IPS-NIHi11 (cell line): Measurements from ENCODE around the gene CMPK2.
A peak's percentile ranks its signal among the peaks of the same experiment; 100 is the strongest.

Experiments used
- DNase-seq: peaks from one replicate; pipeline ENCODE4 v3.0.0; 2012; ENCODE audit warnings: mixed read lengths, low spot score

Gene CMPK2

DNA sequence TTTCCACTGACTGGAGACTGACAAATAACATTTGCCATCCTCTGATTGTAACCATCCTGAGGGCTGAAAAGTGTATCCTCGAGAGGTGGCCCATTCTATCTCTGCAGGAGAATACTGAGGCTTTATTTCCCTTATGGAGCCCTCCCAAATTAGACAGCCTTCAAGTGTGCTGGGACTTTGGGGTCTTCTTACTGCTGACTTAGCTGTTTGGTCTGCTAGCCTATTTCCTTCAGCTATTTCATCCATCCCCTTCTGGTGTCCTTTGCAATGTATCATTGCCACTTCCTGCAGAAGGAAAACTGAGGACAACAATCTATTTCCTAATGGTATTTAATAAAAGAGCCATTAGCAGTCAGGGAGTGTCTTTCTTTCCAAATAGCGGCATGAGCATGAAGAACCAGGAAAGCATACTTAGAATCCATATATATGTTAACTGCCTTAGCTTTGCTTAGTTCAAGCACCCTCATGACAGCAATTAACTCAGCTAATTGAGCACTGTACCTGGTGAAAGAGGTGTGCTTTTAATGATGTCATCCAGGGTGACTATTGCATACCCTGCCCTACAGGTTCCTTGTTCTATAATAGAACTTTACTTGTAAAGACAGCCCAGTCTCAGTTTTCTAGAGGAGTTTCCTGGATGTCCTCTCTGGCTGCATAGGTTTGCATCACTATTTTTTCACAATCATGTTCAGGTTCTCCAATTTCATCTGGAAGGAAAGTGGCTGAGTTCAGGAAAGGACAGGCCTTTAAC, 24.0 kb downstream of the CMPK2 start:
- no peak for DNase-seq

DNA sequence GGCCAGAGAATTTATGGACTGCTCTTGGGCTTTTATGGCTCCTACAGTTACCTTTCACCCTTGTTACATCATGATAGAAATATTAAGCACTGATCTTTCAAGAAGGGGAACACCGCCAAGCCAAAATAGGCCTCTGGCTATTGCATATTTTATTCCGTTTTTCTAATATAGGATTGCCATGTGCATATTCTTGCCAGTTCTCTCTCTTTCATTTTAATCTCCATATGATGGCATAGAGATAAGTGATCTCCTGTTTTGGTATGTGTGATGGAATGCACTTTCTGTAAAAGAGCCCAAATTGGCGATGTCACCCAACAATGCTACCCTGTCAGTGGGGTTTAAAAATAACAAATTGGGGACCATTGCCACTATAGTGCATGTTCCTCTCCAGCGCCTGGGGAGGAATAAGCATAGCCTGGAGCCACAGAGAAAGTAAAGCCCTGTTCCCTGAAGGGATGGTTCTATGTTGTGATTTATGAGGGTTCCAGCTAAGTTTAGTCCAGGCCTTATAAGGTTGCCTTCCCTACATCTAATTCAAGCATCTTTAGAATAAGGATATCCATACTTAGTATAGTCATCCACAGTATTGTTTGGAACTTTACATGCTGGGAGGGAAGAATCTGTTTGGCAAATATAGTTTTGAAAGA, 26.9 kb downstream of the CMPK2 start:
- no peak for DNase-seq

DNA sequence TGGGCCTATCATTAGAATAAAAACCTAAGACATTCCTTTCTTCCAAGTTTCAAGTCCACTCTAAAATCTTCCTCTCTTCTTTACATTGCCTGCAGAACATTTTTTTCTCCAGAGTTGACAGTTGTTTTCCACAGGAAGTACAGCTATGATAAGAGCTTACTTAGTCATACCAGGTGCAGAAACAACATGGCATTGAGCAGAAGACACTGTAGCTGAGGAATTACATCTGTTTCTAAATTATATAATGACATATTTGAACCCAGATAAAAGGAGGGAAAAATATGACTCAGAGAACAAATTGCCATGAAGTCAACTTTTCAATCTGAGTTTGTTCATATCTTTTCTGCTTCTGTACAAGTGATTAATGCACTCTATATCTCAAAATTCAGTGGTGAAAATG, 30.2 kb downstream of the CMPK2 start:
- no peak for DNase-seq

DNA sequence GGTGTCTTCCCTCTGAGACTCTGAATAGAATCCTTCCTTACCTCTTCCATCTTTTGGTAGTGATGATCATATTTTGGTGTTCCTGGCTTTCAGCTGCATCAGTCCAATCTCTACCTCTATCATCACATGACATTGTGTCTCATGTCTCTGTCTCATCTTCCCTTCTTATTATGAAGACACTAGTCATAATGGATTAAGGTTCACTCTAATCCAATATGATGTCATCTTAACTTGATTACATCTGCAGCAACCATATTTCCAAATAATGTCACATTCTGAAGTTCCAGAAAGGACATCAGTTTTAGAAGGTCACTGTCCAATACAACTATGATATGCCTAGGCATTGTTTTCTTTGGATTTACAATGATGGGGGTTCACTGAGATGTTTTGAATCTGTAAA, 31.5 kb downstream of the CMPK2 start:
- DNase-seq: no peak

DNA sequence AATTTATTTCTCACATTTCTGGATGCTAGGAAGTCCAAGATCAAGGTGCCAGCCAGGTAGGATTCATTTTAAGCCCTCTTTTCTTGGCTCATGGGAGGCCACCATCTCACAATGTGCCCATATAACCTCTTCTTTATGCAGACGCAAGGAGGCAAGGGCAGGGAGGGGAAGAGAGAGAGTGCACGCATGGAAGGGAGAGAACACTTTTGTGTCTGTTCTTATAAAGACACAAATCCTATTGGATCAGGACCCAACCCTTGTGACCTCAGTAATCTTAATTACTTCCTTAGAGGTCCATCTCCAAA, 32.5 kb downstream of the CMPK2 start:
- no peak for DNase-seq

DNA sequence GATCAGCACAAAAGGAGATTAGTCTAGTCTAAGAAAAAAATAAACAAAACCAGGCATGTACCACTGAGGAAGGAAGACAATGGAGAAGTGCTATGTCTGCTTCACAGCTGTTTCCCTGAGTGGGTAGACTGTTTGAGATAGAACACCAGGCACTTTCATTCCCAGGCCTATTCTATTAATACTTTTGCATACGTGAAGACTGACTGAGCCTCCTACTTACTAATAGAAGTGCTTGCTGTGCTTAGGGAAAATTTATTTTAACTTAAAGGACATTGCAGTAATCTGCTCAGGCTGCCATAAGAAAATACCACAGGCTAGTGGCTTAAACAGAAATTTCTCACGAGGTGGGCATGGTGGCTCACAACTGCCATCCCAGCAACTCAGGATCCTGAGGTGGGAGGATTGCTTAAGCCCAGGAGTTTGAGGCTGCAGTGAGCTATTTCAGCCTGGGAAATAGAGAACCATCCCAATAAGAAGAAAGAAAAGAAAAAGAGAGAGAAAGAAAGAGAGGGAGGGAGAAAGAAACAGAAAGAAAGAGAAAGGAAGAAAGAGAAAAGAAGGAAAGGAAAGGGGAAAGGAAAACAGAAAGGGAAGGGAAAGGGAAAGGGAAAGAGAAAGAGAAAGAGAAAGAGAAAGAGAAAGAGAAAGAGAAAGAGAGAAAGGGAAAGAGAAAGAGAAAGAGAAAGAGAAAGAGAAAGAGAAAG, 33.0 kb downstream of the CMPK2 start:
- no peak for DNase-seq

DNA sequence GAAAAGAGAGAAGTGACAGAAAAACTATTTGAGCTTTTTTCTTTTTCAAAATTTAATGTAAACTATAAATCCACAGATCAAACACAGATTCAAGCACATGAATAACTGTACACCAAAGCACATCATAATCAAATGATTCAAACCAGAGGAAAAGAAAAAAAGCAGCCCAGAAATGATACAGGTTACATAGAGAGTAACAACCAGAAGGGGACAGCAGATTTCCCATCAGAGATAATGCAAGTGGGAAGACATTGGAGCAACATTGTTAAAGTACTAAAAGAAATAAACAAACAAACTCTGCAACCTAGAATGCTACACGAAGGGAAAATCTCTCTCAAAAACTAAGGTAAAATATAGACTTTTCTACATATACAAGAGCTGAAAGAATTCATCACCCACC, 34.5 kb downstream of the CMPK2 start:
- no peak for DNase-seq

DNA sequence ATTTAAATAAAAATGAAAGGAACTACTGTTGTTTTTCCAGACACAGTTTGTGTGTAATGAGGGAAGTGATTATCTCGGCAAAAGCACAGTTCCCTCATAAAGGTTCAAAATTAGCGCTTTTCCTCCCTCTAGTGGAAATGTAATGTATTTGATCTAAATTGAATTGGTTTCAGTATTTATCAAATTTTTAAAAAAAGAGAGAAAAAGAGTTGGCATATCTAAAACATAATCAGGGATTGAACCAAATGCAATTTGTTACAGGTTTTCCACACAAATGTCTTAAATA, 37.5 kb downstream of the CMPK2 start:
- peak; percentile 22 for DNase-seq

DNA sequence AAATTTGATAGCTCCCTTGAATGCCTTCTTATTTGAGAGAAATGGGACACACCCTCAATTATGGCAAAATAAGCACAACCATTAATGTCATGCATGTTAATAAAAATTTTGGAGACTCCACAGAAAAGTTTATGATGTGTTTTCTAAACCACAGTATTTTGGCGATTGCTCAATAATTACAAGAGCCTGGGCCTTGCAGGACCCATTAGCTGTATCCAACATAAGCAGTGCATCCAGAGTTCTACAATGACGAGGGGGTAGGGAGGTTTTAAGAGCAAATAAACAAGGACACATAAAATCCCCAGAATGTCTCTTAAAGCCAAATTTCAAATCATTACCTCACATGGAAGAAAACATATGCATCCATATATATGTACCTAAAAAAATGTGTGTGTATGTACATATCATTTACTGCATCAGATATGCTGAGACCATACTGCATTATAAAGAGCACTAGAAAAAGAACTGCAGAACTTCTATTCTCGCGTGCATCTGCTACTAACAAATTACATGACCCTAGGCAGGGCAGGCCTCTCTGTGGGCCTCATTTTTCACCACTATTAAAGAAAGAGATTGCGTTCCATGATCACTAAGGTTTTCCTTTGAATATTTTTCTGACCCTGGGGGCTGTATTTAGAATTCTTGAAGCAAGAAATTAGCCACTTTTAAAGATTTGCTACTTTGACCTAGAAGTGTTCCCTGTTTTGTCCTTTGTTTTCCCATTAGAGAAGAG, 38.0 kb downstream of the CMPK2 start:
- no peak for DNase-seq

DNA sequence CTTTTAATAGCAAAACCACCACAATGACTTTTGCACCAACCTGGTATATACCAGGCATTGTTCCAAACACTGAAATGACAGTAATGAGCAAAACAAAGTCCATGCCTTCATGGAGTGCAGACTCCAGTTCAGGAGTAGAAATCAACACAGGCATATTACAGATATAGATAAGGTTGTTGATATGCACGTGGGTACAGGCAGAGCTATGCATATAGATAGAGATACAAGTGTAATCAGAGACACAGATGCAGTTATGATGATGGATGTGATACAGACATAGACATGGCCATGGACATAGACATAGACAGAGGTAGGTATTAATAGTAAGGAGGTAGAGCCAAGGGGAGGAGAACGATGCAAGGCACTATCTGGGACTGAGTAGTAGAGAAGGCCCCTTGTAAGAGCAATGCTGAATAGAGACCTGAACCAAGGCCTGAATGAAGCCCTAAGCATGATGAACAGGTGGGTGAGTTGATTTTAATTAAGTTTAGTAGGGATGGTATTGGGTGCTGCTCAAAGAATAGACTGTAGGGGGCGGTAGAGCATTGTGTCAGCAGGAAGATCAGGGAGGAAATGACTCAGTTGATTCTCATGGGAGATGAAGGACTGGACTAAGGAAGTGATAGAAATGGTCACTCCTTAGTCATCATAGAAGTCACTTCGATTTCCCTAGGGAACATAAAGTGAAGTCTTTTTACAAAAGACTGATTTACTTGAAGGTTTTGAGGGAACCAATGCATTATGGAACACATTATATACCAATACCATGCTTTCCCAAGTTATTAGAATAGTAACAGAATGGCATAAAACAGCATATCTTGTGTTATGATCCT, 39.4 kb downstream of the CMPK2 start:
- peak; percentile 62 for DNase-seq

DNA sequence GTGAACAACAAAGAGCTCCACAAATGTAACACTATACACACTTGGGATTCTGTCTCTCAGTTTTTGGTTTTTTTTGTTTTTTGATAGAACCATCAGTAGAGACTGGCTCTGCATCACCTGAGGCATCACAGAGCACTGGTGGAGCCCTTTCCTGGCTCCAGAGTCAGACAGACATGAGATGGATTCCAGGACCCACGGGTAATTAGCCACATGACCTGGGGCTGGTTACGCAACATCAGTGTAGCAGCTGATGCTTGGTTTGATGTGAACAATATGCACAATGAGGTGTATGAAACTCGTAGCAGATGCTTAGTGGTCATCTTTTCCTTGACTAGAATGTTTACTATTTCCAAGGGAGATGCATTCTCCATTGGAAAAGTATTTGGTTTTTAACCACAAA, 40.7 kb downstream of the CMPK2 start:
- no peak for DNase-seq

DNA sequence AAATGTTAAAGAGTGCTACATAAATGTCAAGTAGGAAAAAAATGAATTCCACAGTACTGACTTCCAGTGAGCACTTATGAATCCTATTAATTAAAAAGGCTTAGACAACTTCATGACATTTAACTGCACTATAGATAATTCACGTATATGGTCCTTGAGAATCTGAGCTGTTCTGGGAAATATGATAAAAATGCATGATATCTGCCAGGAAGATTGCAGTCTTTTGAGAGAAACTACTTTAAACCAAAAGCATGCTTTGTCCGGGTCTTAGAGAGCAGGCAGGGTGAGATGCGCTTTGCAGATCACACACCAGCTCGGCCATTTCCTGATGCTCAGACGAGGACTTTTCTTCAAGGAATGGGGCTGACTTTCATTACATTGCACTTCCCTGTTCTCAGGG, 42.6 kb downstream of the CMPK2 start:
- no peak for DNase-seq

DNA sequence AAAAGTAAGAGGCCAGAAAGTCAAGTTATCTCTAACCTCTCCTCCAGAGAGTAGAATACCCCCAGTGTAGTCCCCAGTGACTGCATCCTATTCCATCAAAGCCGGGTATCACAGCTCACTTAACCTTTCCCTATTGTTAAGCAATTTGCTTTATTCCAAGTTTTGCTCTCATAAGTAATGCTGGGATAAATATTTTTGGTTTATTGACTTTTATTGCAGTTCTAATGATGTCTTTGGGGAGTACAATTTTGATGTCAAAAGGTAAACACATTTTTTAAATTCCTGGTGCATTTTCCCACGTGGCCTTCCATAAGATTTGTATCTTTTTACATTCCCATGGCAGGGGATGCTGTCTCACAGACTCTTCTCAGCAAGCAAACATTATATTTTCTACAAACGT, 43.3 kb downstream of the CMPK2 start:
- no peak for DNase-seq

DNA sequence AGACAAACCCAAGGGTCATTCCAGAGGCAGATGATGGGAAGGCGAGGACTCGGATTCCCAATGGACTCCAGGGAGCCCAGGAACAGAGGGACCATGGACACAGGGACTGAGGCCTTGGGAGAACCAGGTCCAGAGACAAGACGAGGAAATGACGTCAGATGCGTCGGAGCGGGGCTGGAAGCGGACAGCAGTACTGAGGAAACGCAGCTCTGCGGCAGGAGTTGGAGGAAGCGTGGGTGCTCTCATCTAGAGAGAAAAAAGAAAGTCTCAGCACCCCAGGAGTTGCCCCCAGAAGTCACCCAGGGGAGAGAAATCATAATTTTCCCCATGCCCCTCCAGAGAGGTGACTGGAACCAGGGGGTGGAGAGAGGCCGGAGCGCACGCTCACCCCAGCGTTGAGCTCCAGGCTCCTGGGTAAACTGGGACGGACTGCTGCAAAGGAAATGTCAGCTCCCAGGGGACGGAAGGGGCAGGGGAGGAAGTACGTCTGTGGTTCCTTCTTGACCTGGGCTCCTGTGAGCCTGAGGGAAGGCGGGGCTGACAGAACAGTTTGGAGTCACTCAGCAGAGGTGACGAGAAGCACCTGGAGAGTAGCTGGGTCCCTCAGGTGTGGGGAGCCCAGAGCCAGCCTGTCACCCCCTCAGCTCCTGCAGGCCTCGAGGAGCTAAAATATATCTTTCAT, 44.7 kb downstream of the CMPK2 start:
- DNase-seq: no peak

DNA sequence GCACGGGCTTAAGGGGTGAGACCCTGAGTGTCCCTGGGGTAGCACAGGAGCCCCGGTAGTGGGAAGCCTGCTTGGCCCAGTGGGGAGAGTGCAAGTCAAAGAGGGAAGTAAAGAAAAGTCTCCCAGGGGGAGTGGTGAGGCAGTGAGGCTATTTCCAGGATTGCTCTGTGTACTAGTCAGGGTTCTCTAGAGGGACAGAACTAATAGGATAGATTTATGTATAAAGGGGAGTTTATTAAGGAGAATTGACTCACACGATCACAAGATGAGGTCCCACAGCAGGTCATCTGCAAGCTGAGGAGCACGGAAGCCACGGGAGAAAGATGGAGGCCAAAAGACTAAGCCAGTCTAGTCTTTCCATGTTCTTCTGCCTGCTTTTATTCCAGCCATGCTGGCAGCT, 45.5 kb downstream of the CMPK2 start:
- no peak for DNase-seq

DNA sequence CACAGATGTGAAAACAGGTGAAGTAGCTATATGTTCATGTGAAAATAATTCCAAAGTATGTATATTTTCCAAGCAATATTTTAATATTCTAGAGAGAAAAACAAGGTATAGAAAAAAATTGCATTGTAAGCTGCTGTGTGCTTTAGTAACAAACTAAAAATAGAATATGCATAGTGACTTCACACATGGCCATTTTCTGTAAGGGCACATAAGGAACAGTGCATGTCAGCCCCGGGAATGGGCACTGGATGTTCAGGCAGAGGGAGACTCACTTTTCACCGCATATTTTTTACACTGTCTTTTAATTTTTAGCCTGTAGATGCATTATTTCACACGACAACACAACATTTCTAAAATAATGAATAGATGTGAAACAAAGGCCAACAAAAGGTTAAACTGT, 46.0 kb downstream of the CMPK2 start:
- DNase-seq: no peak

DNA sequence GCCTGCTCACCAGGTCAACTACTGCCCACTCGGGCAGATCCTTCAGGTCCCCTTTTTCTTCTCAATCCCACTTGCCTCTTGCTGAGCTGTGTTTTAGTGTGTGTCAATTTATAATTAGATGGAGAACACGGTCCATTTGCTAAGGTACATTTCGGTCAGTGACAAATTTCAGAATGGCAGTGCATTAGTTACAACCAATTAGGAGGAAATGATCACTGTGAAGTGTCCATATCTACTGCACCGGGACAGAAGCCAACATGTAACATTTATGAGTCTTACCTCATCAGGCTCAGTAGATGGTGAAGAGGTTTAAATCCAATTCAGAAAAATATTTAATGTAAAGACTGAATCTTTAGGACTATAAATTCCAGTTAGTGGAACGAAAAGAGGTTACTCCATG, 47.7 kb downstream of the CMPK2 start:
- DNase-seq: no peak

DNA sequence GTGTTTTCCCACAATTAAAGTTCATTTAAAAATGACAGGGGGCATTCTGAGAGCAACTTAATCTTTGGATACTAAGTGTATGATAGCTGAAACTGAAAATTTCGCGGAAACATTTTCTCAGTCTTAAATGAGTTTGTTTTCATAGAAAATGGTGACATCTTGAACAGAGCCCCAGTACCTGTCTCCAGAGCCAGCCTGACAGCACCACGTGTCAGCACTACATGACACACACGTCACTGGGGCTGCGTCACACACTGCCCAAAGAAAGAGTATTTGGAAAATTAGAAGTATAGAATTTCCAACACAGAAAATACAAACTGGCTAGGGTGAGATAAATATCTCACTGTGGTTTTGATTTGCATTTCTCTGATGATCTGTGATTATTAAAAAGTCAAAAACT, 50.8 kb downstream of the CMPK2 start:
- no peak for DNase-seq

DNA sequence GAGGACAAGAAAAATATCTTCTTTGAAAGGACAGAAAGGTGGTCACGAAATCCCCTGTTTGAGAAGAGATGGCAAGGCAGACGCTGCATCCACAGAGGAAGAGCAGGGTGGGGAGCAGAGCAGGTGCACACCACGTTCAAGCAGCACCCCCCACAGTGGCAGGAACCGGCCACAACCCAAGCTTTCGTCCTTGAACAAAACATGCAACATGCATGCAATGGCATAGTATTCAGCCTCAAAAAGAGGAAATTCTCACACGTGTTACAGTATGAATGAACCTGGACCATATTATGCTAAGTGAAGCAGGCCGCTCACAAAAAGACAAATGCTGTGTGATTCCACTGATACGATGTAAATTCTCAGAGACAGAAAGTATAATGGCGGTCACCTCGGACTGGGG, 51.4 kb downstream of the CMPK2 start:
- DNase-seq: no peak

DNA sequence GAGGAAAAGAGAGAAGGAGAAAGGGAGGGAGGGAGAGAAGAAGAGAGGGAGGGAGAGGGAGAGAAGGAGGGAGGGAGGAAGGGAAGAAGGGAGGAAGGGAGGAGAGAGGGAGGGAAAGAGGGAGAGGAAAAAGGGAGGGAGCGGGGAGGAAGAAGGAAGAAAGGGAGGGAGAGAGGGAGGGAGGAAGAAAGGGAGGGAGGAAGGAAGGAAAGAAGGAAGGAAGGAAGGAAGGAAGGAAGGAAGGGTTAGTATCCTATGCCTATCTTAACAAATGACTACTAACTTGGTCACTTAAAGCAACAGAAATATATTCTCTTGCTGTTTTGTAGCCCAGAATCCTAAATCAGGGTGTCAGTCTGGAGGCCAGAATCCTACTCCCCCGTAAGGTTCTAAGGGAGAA, 52.1 kb downstream of the CMPK2 start:
- no peak for DNase-seq

DNA sequence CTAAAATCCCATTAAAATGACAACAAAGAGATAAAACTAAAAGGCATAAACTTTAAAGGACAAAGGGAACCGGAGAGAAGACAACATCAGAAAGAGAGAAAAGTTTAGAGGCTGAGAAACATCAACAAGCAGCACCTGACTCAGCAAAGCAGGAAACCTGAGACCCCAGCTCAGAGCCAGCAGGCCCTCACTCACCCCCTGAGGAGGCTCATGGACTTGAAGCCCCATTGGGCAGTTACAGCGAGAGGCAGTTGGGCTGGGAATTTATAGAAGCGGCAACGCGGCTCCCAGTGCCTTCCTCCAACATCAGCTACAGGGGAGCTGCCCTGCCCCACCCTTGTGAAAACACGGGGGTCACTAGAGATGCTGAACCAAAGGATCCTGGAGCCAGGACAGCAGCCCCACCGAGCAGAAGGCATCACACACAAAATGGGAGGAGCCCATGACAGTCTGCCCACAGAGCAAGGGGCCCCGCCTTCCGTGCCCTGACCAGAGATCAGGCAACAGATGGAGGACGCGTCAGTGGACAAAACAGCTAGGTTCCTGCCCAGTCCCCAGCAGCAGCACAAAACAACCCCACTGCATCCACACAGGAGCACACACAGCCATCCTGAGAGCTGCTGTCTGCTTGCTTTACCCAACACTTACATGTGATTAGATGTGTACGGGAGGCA, 52.7 kb downstream of the CMPK2 start:
- DNase-seq: peak; percentile 45
